Activated naive CD4-positive, alpha-beta T cell treated with anti-CD3 and anti-CD28 coated beads, Interleukin-2, amount 10 ng/mL, durations not matched to agents 7 days and 5 days (primary cell): ENCODE measurements around the gene EPHA6.

Experiments used
- CTCF ChIA-PET: fragments of 350-600 bp; sonication (Branson Sonifier 250); formaldehyde crosslinking; loops from one replicate; lab custom pipeline; 2021; ENCODE audit warnings: antibody characterized with exemption; lab: Charles Lee
- DNase-seq: peaks from one replicate; pipeline ENCODE4 v3.0.0-alpha.2; 2020
- H3K27ac Mint-ChIP-seq: one replicate; pipeline ENCODE4 v1.8.0; 2021; ENCODE audit warnings: mild to moderate bottlenecking, moderate library complexity, mixed read lengths
- H3K27me3 Mint-ChIP-seq: one replicate; pipeline ENCODE4 v1.8.0; 2021; ENCODE audit warnings: mild to moderate bottlenecking, mixed read lengths
- H3K36me3 Mint-ChIP-seq: one replicate; pipeline ENCODE4 v1.8.0; 2021; ENCODE audit warnings: mixed read lengths
- H3K4me1 Mint-ChIP-seq: one replicate; pipeline ENCODE4 v1.8.0; 2021; ENCODE audit warnings: mixed read lengths
- H3K4me3 Mint-ChIP-seq: one replicate; pipeline ENCODE4 v1.8.0; 2021; ENCODE audit warnings: mild to moderate bottlenecking, moderate library complexity, mixed read lengths
- H3K9me3 Mint-ChIP-seq: one replicate; pipeline ENCODE4 v1.8.0; 2021; ENCODE audit warnings: mixed read lengths

Gene EPHA6

GRCh38 chr3:97793420-97794019, 979.1 kb downstream of the EPHA6 start:
- Mint-ChIP-seq H3K27me3 (no peaks in the 10 kb centered on the region), H3K9me3 (no peaks in the 10 kb centered on the region), H3K4me3 (no peak overlapping the region), H3K27ac (no peak overlapping the region), H3K4me1 (no peaks in the 10 kb centered on the region), H3K36me3 (no peaks in the 10 kb centered on the region)
- DNase-seq: no peak
- CTCF ChIA-PET: interaction anchor here (0.6 to 4.5 kb wide), 9 partner anchors 11 to 511 kb away, joined by 3 to 84 read pairs (median 4); partner anchors contain the start of gene CRYBG3

GRCh38 chr3:97795951-97796350, 981.6 kb downstream of the EPHA6 start:
- Mint-ChIP-seq H3K9me3 (no peaks in the 10 kb centered on the region), H3K4me1 (no peaks in the 10 kb centered on the region), H3K27ac (no peak overlapping the region), H3K27me3 (no peaks in the 10 kb centered on the region), H3K36me3 (no peaks in the 10 kb centered on the region), H3K4me3 (no peak overlapping the region)
- CTCF ChIA-PET: interaction anchor here (0.6 to 4.5 kb wide), 4 partner anchors 172 to 226 kb away, joined by 3 to 84 read pairs (median 4); no protein-coding TSS in a partner anchor
- DNase-seq: no peak
